HepG2 (cell line): ENCODE measurements around the gene RTEL1. TPM values are rescaled to one million over a fixed set of nuclear protein-coding genes. Genes with fewer than 3 reads are reported as not detected.

Experiments used
- CREB1 ChIP-seq, 2 experiments: fragments of 450-650 bp in 1 of 2; IDR thresholded peaks; 2 replicates each; pipeline ENCODE4 v1.6.1; 2016 to 2017; ENCODE audit warnings: control low read depth in 1 of 2, mild to moderate bottlenecking in 1 of 2, missing compliant biosample characterization in 1 of 2, missing genetic modification characterization in 1 of 2
- DPF2 ChIP-seq: sonication (generic); formaldehyde crosslinking; IDR thresholded peaks from 2 replicates; pipeline ENCODE4 v1.4.0; 2020; ENCODE audit warnings: mild to moderate bottlenecking, low read depth, missing genetic modification reagents, borderline replicate concordance
- EP300 ChIP-seq, 3 experiments: sonication (generic) in 1 of 3; formaldehyde crosslinking in 1 of 3; IDR thresholded peaks; 2 replicates each; pipeline versions ENCODE4 v1.5.1 to v1.6.1; 2011 to 2020; ENCODE audit warnings: low read depth in 2 of 3, low read length in 2 of 3, borderline replicate concordance in 1 of 3, improper control_type of control experiment in 1 of 3, mild to moderate bottlenecking in 1 of 3, missing genetic modification reagents in 1 of 3, moderate library complexity in 1 of 3
- ETV5 ChIP-seq: IDR thresholded peaks from 2 replicates; pipeline ENCODE4 v1.6.1; 2018; ENCODE audit warnings: missing biosample characterization, missing genetic modification reagents, inconsistent platforms, borderline replicate concordance
- FOXK2 ChIP-seq: fragments of 450-650 bp; IDR thresholded peaks from 2 replicates; pipeline ENCODE4 v1.6.1; 2016
- IRF9 ChIP-seq: sonication (generic); formaldehyde crosslinking; IDR thresholded peaks from 2 replicates; pipeline ENCODE4 v1.8.0; 2022; ENCODE audit warnings: missing genetic modification reagents, mild to moderate bottlenecking, borderline replicate concordance
- KDM2A ChIP-seq: sonication (generic); formaldehyde crosslinking; IDR thresholded peaks from 2 replicates; pipeline ENCODE4 v1.4.0; 2020; ENCODE audit warnings: low read depth, missing genetic modification reagents, borderline replicate concordance
- KLF12 ChIP-seq: sonication (generic); formaldehyde crosslinking; IDR thresholded peaks from 2 replicates; pipeline ENCODE4 v1.4.0; 2020; ENCODE audit warnings: missing genetic modification reagents, borderline replicate concordance
- PAXIP1 ChIP-seq: sonication (generic); formaldehyde crosslinking; conservative IDR thresholded peaks from 2 replicates; pipeline ENCODE4 v1.4.0; 2020; ENCODE audit warnings: mild to moderate bottlenecking, missing genetic modification reagents, moderate library complexity
- PPARG ChIP-seq: conservative IDR thresholded peaks from 2 replicates; pipeline ENCODE4 v1.6.1; 2016; ENCODE audit warnings: missing biosample characterization, missing genetic modification reagents
- SALL1 ChIP-seq: sonication (generic); formaldehyde crosslinking; IDR thresholded peaks from 2 replicates; pipeline ENCODE4 v1.8.0; 2022; ENCODE audit warnings: mild to moderate bottlenecking, missing genetic modification reagents
- SOX13 ChIP-seq, 3 experiments: fragments of 450-650 bp in 1 of 3; sonication (generic) in 1 of 3; formaldehyde crosslinking in 1 of 3; IDR thresholded peaks in 2 of 3; conservative IDR thresholded peaks in 1 of 3; 2 replicates each; pipeline versions ENCODE4 v1.5.0 to v1.6.1; 2016 to 2020; ENCODE audit warnings: antibody characterized with exemption in 1 of 3, mild to moderate bottlenecking in 1 of 3, missing compliant biosample characterization in 1 of 3, missing genetic modification reagents in 1 of 3, moderate library complexity in 1 of 3
- TBX3 ChIP-seq: fragments of 450-650 bp; IDR thresholded peaks from 2 replicates; pipeline ENCODE4 v1.6.1; 2017; ENCODE audit warnings: antibody characterized with exemption, mild to moderate bottlenecking, inconsistent platforms, borderline replicate concordance
- TGIF2 ChIP-seq: IDR thresholded peaks from 2 replicates; pipeline ENCODE4 v1.6.1; 2016; ENCODE audit warnings: control low read depth, missing compliant biosample characterization
- ZBTB21 ChIP-seq: sonication (generic); formaldehyde crosslinking; IDR thresholded peaks from 2 replicates; pipeline ENCODE4 v1.4.0; 2020; ENCODE audit warnings: missing genetic modification reagents
- ZNF281 ChIP-seq: sonication (generic); formaldehyde crosslinking; IDR thresholded peaks from 2 replicates; pipeline ENCODE4 v1.4.0; 2020; ENCODE audit warnings: missing genetic modification reagents, borderline replicate concordance
- ZNF3 ChIP-seq: IDR thresholded peaks from 2 replicates; pipeline ENCODE4 v1.7.0; 2017; ENCODE audit warnings: inconsistent platforms
- ZNF354B ChIP-seq: sonication (generic); formaldehyde crosslinking; IDR thresholded peaks from 2 replicates; pipeline ENCODE4 v1.8.0; 2022; ENCODE audit warnings: mild to moderate bottlenecking, missing genetic modification reagents
- ZNF816 ChIP-seq: sonication (generic); formaldehyde crosslinking; IDR thresholded peaks from 2 replicates; pipeline ENCODE4 v1.8.0; 2022; ENCODE audit warnings: missing genetic modification reagents, mild to moderate bottlenecking, borderline replicate concordance
- polyA plus RNA-seq, 8 experiments: library from polyadenylated mRNA; depleted of rRNA in 3 of 8; stranded (reverse) in 7 of 8; unstranded in 1 of 8; fragments of >200 nt; fragmentation: Illumina TruSeq in 4 of 8; extraction: Trizol in 4 of 8; gene quantifications; 2 replicates each; pipeline versions ENCODE4 v1.2.1 to v1.2.3, GENCODE V29; 2011 to 2016; ENCODE audit warnings: low read depth in 4 of 8, missing spikeins in 1 of 8, mixed read lengths in 1 of 8; ENCODE audit not compliant: insufficient read depth in 1 of 8
- total RNA-seq, 5 experiments: library from RNA; depleted of rRNA; stranded (reverse); fragments of >200 nt; fragmentation: Illumina TruSeq; extraction: Trizol; gene quantifications; 2 replicates each; pipeline ENCODE4 v1.2.3, GENCODE V29; 2016; ENCODE audit warnings: low read depth in 1 of 5
- TF ChIP-seq, protein P1 (sequence below): IDR thresholded peaks from 2 replicates; pipeline ENCODE4 v1.6.1; 2016; ENCODE audit warnings: mild to moderate bottlenecking, missing biosample characterization, missing genetic modification reagents

RTEL1 gene
- total and polyA plus RNA-seq, 2 of the 13 experiments (the other 11 are each of a cell fraction or from before 2014, with no cell fraction given), result 21.8 to 36.4 TPM

- peak; percentile 59 for TF ChIP-seq ETV5 (CRISPR knock-in tag)
- TF ChIP-seq FOXK2, result no peak
- no peak for TF ChIP-seq ZNF281 (CRISPR knock-in tag)
- TF ChIP-seq TGIF2, result peak; percentile 85
- TF ChIP-seq KDM2A (CRISPR knock-in tag), result peak; percentile 98
- peak; percentile 42; the same call in 1 of the 2 replicates for TF ChIP-seq PAXIP1 (CRISPR knock-in tag)
- peak; percentile 99; the same call in 1 of the 2 replicates for TF ChIP-seq ZNF354B (CRISPR knock-in tag)
- peak; percentile 92 for TF ChIP-seq SALL1 (CRISPR knock-in tag)
- no peak for TF ChIP-seq TBX3
- TF ChIP-seq, protein P1, sequence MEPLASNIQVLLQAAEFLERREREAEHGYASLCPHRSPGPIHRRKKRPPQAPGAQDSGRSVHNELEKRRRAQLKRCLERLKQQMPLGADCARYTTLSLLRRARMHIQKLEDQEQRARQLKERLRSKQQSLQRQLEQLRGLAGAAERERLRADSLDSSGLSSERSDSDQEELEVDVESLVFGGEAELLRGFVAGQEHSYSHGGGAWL (CRISPR knock-in tag), result peak; percentile 99
- no peak for TF ChIP-seq SOX13 (IDR thresholded peaks at IDR 0.05)
- TF ChIP-seq SOX13 (CRISPR knock-in tag; conservative IDR thresholded peaks at IDR 0.05 in 1 of 2, IDR thresholded peaks at IDR 0.05 in 1 of 2), result no peak
- no peak for TF ChIP-seq ZBTB21 (CRISPR knock-in tag)
- TF ChIP-seq DPF2 (CRISPR knock-in tag), result 0 out of 2 replicates have a peak, but pooled peaks have one; percentile 19
- peak; percentile 84; the same call in 1 of the 2 replicates for TF ChIP-seq KLF12 (CRISPR knock-in tag)
- peak; percentile 64; the same call in 1 of the 2 replicates for TF ChIP-seq PPARG (CRISPR knock-in tag)
- no peak for TF ChIP-seq ZNF816 (CRISPR knock-in tag)
- TF ChIP-seq EP300 (IDR thresholded peaks at IDR 0.05; ENCODE audit: low read depth in 2 of 2, low read length in 2 of 2), result peak in 1 of 2 experiments; percentile 51; a peak in 1 of 4 replicates
- peak; percentile 76 for TF ChIP-seq EP300 (CRISPR knock-in tag; IDR thresholded peaks at IDR 0.05; ENCODE audit: borderline replicate concordance)
- TF ChIP-seq IRF9 (CRISPR knock-in tag), result peak; percentile 99; the same call in 1 of the 2 replicates
- TF ChIP-seq ZNF3 (CRISPR knock-in tag), result 0 out of 2 replicates have a peak, but pooled peaks have one; percentile 55
- no peak; the same call in 1 of the 2 replicates for TF ChIP-seq CREB1 (IDR thresholded peaks at IDR 0.05)
- no peak for TF ChIP-seq CREB1 (CRISPR knock-in tag; IDR thresholded peaks at IDR 0.05)
Observed at GRCh38 chr20:63627129-63627750, 30.9 kb upstream of the RTEL1 start (continued).
